Endothelial cell of umbilical vein (primary cell): Measurements from ENCODE around the gene HES3. TPM values are rescaled to one million over a fixed set of nuclear protein-coding genes. Genes with fewer than 3 reads are reported as not detected.

Experiments
- BruUV-seq: library from RNA; stranded (reverse); fragments of 400-500 nt; replicated peaks from 2 replicates; lab custom pipeline; 2021; lab: Mats Ljungman, UMichigan
- CTCF ChIA-PET: fragments of 300-600, 350-600 bp; sonication (Branson Sonifier 250); formaldehyde crosslinking; loops from one replicate; lab custom pipeline; 2021; ENCODE audit warnings: antibody characterized with exemption, inconsistent platforms; lab: Charles Lee
- POLR2A ChIA-PET: fragments of 300-600, 350-600 bp; sonication (Branson Sonifier 250); formaldehyde crosslinking; loops from one replicate; lab custom pipeline; 2021; ENCODE audit warnings: antibody characterized with exemption, inconsistent platforms; lab: Charles Lee
- DNase-seq: peaks from one replicate; pipeline ENCODE4 v3.0.0-alpha.2; 2011; ENCODE audit warnings: low read depth, low spot score
- FAIRE-seq: peaks from 2 replicates; lab custom pipeline; 2011; peaks lifted over from hg19 to GRCh38; lab: Jason Lieb, UNC
- H2AFZ ChIP-seq: 2 replicates; pipeline ENCODE4 v1.6.0; 2012; ENCODE audit warnings: low read depth, low read length, control low read depth, inconsistent platforms
- H3K27ac ChIP-seq: 2 replicates; pipeline ENCODE4 v1.5.1; 2011; ENCODE audit warnings: low read depth, mild to moderate bottlenecking, control low read depth, low read length, moderate library complexity; ENCODE audit not compliant: insufficient read depth
- H3K27me3 ChIP-seq, 2 experiments: 2 replicates each; pipeline versions ENCODE4 v1.6.0 to v1.6.1; 2011; ENCODE audit warnings: low read length in 2 of 2, mixed read lengths in 1 of 2; ENCODE audit not compliant: control insufficient read depth in 2 of 2, insufficient read depth in 2 of 2
- H3K36me3 ChIP-seq, 2 experiments: 2 replicates in 1 of 2; 3 replicates in 1 of 2; pipeline ENCODE4 v1.5.1; 2011; ENCODE audit warnings: low read length in 2 of 2, mild to moderate bottlenecking in 1 of 2, moderate library complexity in 1 of 2; ENCODE audit not compliant: control insufficient read depth in 2 of 2, insufficient read depth in 2 of 2; ENCODE audit errors: extremely low read depth in 1 of 2
- H3K4me1 ChIP-seq: 3 replicates; pipeline ENCODE4 v1.5.1; 2011; ENCODE audit warnings: mild to moderate bottlenecking, low read length; ENCODE audit not compliant: control insufficient read depth, insufficient read depth; ENCODE audit errors: extremely low read depth
- H3K4me2 ChIP-seq: 2 replicates; pipeline ENCODE4 v1.6.1; 2011; ENCODE audit warnings: low read length, control low read depth, mixed read lengths; ENCODE audit not compliant: insufficient read depth
- H3K4me3 ChIP-seq, 3 experiments: fragments of 200-600 bp in 1 of 3; sonication (generic), shearing (Covaris generic) in 1 of 3; replicated peaks in 1 of 3; 2 replicates each; pipeline ENCODE4 v1.5.1; 2011 to 2016; ENCODE audit warnings: control low read depth in 3 of 3, low read length in 3 of 3, mild to moderate bottlenecking in 2 of 3, inconsistent platforms in 1 of 3, low read depth in 1 of 3, moderate library complexity in 1 of 3; ENCODE audit not compliant: insufficient read depth in 1 of 3
- H3K79me2 ChIP-seq: 2 replicates; pipeline ENCODE4 v1.6.0; 2012; ENCODE audit warnings: low read length, inconsistent platforms; ENCODE audit not compliant: control insufficient read depth, insufficient read depth
- H3K9ac ChIP-seq: replicated peaks from 2 replicates; pipeline ENCODE3; 2011; ENCODE audit warnings: low read length, control low read depth; ENCODE audit not compliant: insufficient read depth; ENCODE audit errors: extremely low read depth
- H3K9me1 ChIP-seq: replicated peaks from 3 replicates; pipeline ENCODE4 v1.6.0; 2011; ENCODE audit warnings: mild to moderate bottlenecking, low read length; ENCODE audit not compliant: control insufficient read depth, insufficient read depth; ENCODE audit errors: extremely low read depth
- H3K9me3 ChIP-seq: replicated peaks from 2 replicates; pipeline ENCODE4 v1.5.1; 2012; ENCODE audit warnings: low read length, inconsistent platforms; ENCODE audit not compliant: control insufficient read depth, insufficient read depth
- H4K20me1 ChIP-seq: replicated peaks from 2 replicates; pipeline ENCODE3; 2011; ENCODE audit warnings: mild to moderate bottlenecking, low read length; ENCODE audit not compliant: control insufficient read depth, insufficient read depth; ENCODE audit errors: extremely low read depth
- EZH2 ChIP-seq: IDR thresholded peaks from 2 replicates; pipeline ENCODE4 v1.6.1; 2012; ENCODE audit warnings: borderline replicate concordance, low read depth, mild to moderate bottlenecking, moderate library complexity, low read length, inconsistent platforms; ENCODE audit not compliant: severe bottlenecking
- FOS ChIP-seq: IDR thresholded peaks from 2 replicates; pipeline ENCODE4 v1.6.1; 2011; ENCODE audit warnings: mild to moderate bottlenecking, low read length, moderate library complexity, borderline replicate concordance; ENCODE audit not compliant: insufficient read depth
- GATA2 ChIP-seq: IDR thresholded peaks from 2 replicates; pipeline ENCODE4 v1.7.0; 2011; ENCODE audit warnings: low read depth, mild to moderate bottlenecking, moderate library complexity, mixed read lengths, low read length; ENCODE audit not compliant: insufficient read length, insufficient read depth
- JUN ChIP-seq: IDR thresholded peaks from 2 replicates; pipeline ENCODE4 v1.6.1; 2011; ENCODE audit warnings: borderline replicate concordance, low read depth; ENCODE audit not compliant: insufficient read length, insufficient read depth
- MYC ChIP-seq: IDR thresholded peaks from one replicate; pipeline ENCODE4 v1.6.1; 2011; ENCODE audit warnings: mild to moderate bottlenecking, low read depth, low read length
- POLR2A ChIP-seq: IDR thresholded peaks from 2 replicates; pipeline ENCODE4 v1.6.1; 2012; ENCODE audit warnings: low read depth, mild to moderate bottlenecking, control low read depth, low read length
- POLR2AphosphoS5 ChIP-seq: IDR thresholded peaks from 2 replicates; pipeline ENCODE4 v1.6.1; 2012; ENCODE audit warnings: low read depth, mild to moderate bottlenecking, control low read depth, low read length, moderate library complexity; ENCODE audit not compliant: insufficient read depth
- dilution Hi-C: fragments of 300-500 bp; cut with MboI; formaldehyde crosslinking; loops from one replicate; pipeline ENCODE4 v1.15.0; 2019; ENCODE audit warnings: low sequenced_read_pairs; ENCODE audit not compliant: extremely low pct_ligation_motif_present
- intact Hi-C: fragments of 100-400 bp; cut with micrococcal nuclease; formaldehyde crosslinking; loops from one replicate; pipeline ENCODE4 v1.10.0; 2022
- polyA plus RNA-seq, 4 experiments: library from polyadenylated mRNA; depleted of rRNA in 3 of 4; stranded (reverse) in 3 of 4; unstranded in 1 of 4; fragments of >200 nt; gene quantifications; 2 replicates each; pipeline versions ENCODE4 v1.2.1 to v1.2.3, GENCODE V29; 2011 to 2012; ENCODE audit warnings: missing spikeins in 1 of 4
- total RNA-seq: library from RNA; stranded (reverse); gene quantifications from 2 replicates; pipeline ENCODE4 v1.2.3, GENCODE V29; 2021
- TF ChIP-seq, protein P1 (sequence below): IDR thresholded peaks from 2 replicates; pipeline ENCODE4 v1.6.1; 2011; ENCODE audit not compliant: insufficient read depth, insufficient read length
- TF ChIP-seq, protein P2 (sequence below), 2 donors: IDR thresholded peaks; 1 replicate in 1 of 2; 2 replicates in 1 of 2; pipeline ENCODE4 v1.5.1; 2011; ENCODE audit warnings: low read length in 2 of 2, mild to moderate bottlenecking in 2 of 2, moderate library complexity in 2 of 2, control low read depth in 1 of 2, inconsistent platforms in 1 of 2, low read depth in 1 of 2; ENCODE audit not compliant: insufficient read depth in 1 of 2; ENCODE audit errors: extremely low read depth in 1 of 2

The HES3 gene
- total and polyA plus RNA-seq, 2 donors (not counting 3 experiments of a cell fraction or from before 2014, with no cell fraction given) = not detected

DNA sequence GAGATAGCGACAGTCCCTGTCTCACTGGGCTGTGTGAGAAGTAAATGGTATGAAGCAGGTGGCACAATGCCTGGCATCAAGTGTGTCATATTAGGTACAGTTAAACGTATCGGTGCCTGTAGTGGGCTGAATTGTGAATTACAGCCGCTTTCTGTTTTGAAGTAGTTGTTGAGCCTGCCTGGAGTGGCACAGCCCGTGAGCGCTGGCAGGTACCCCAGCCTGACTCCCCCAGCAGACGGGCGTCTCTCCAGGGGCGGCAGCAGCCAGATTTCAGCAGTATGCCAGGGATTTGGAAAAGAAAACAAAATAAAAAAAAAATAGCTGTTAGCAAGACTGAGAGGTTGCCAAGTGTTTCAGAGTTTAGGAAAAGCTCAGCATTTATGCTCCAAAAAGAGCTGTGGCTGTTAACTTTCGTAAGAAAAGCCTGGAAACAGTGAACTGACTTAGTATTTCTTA lies 43.5 kb downstream of the HES3 start:
- TF ChIP-seq EZH2 (no peak), POLR2A (no peak)
- no peak overlapping the region for H3K4me2 ChIP-seq
- dilution Hi-C loops = no loop called here
- no peaks in the 10 kb centered on the region for H3K9me3 ChIP-seq
- no peaks in the 10 kb centered on the region for H3K27me3 ChIP-seq
- H3K79me2 ChIP-seq = no peaks in the 10 kb centered on the region
- H3K9ac ChIP-seq = no peak overlapping the region
- FAIRE-seq (no peak), DNase-seq (no peak)
- no peaks in the 10 kb centered on the region for H3K4me1 ChIP-seq
- no peaks in the 10 kb centered on the region for H3K9me1 ChIP-seq
- BruUV-seq = no TSS peak
- POLR2A ChIA-PET = no interaction called here
- no peak overlapping the region for H2AFZ ChIP-seq
- CTCF ChIA-PET = no interaction called here
- H4K20me1 ChIP-seq = no peaks in the 10 kb centered on the region
- H3K36me3 ChIP-seq = no peaks in the 10 kb centered on the region
- intact Hi-C loops = no loop called here
- H3K4me3 ChIP-seq = no peak overlapping the region
- no peak overlapping the region for H3K27ac ChIP-seq

DNA sequence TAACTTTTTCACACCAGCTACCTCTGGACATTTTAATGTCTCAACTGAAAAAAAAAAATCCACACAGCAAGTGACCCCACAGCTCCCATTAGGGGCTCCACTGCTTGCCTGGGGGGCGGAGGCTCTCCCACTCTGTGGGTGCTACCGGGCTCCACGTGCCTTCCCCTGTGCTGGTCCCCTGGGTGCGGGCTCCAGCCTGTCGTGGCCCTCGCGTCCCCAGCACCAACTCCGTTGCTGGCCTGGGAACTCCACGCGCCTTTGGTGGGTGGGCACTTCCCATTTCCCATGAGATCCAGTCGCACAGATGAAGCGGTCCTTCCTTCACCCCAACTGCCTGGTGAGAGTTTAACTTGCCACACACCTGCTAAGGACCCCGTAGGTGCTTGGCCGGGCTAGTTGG lies 44.0 kb downstream of the HES3 start:
- POLR2A ChIA-PET = no interaction called here

More for the DNA sequence above, 44.0 kb downstream of the HES3 start:
- DNase-seq (no peak), FAIRE-seq (no peak)
- Histone ChIP-seq H3K9me3 (no peaks in the 10 kb centered on the region), H3K27me3 (no peaks in the 10 kb centered on the region), H3K9ac (no peak overlapping the region), H2AFZ (no peak overlapping the region), H3K9me1 (no peaks in the 10 kb centered on the region), H3K4me1 (no peaks in the 10 kb centered on the region), H4K20me1 (no peaks in the 10 kb centered on the region), H3K4me2 (no peak overlapping the region), H3K27ac (no peak overlapping the region), H3K36me3 (no peaks in the 10 kb centered on the region), H3K79me2 (no peaks in the 10 kb centered on the region), H3K4me3 (no peak overlapping the region)
- CTCF ChIA-PET = no interaction called here
- no TSS peak for BruUV-seq
- intact Hi-C loops (no loop called here), dilution Hi-C loops (no loop called here)
- TF ChIP-seq GATA2 (no peak), JUN (no peak), FOS (no peak), EZH2 (no peak), MYC (no peak), POLR2A (no peak), POLR2AphosphoS5 (no peak)
- TF ChIP-seq, protein P1, sequence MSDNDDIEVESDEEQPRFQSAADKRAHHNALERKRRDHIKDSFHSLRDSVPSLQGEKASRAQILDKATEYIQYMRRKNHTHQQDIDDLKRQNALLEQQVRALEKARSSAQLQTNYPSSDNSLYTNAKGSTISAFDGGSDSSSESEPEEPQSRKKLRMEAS = no peak
- TF ChIP-seq, protein P2, sequence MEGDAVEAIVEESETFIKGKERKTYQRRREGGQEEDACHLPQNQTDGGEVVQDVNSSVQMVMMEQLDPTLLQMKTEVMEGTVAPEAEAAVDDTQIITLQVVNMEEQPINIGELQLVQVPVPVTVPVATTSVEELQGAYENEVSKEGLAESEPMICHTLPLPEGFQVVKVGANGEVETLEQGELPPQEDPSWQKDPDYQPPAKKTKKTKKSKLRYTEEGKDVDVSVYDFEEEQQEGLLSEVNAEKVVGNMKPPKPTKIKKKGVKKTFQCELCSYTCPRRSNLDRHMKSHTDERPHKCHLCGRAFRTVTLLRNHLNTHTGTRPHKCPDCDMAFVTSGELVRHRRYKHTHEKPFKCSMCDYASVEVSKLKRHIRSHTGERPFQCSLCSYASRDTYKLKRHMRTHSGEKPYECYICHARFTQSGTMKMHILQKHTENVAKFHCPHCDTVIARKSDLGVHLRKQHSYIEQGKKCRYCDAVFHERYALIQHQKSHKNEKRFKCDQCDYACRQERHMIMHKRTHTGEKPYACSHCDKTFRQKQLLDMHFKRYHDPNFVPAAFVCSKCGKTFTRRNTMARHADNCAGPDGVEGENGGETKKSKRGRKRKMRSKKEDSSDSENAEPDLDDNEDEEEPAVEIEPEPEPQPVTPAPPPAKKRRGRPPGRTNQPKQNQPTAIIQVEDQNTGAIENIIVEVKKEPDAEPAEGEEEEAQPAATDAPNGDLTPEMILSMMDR (IDR thresholded peaks at IDR 0.05; ENCODE audit: extremely low read depth in 1 of 2, insufficient read depth in 1 of 2, low read depth in 1 of 2, low read length in 2 of 2) = no peak
